ENCODE measurements around the gene ZMYND12.
"Not testable (repeated sequence)": the region's sequence is repeated elsewhere in the genome, so short reads cannot be mapped to it uniquely, and the experiment has no call there.

Gene ZMYND12, protein sequence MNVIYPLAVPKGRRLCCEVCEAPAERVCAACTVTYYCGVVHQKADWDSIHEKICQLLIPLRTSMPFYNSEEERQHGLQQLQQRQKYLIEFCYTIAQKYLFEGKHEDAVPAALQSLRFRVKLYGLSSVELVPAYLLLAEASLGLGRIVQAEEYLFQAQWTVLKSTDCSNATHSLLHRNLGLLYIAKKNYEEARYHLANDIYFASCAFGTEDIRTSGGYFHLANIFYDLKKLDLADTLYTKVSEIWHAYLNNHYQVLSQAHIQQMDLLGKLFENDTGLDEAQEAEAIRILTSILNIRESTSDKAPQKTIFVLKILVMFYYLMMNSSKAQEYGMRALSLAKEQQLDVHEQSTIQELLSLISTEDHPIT

DNA sequence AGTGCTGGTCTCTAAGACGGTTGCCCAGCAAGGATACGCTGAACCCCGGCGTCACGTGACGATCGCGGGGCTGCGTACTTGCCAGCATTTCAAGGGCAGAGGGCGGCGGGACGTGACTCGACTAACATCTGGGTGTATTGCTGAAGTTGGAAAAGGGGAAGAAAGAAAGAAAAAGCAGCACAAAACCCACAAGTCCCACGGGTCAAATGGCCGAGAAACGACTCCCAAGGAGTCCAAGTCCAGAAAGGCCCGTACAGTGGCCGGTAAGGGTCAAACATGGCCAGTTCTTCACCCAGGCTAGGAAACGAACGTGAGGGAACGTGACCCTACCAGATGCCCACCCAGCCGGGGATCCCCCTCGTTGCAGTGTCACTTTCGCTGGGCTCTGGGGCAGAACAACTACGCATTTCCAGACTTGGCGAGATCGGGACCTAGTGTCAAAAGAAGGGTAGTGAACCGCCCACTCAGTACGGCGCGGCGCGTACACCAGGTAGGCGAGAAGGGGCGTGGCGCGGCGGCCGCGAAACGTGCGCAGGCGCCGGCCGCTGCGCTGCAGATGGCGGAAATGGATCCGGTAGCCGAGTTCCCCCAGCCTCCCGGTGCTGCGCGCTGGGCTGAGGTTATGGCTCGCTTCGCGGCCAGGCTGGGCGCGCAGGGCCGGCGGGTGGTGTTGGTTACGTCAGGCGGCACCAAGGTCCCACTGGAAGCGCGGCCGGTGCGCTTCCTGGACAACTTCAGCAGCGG, at the start of gene ZMYND12, which contains the start of gene PPCS:
Gene ZMYND12 (minus strand): TSS at position 13 of the 744 bp plus-strand sequence. CDS start 25 bp downstream, outside the sequence.
Gene PPCS (plus strand): TSS at position 534 of the 744 bp plus-strand sequence. CDS start 23 bp downstream, at position 557.
- peak; percentile 86 for DNase-seq

DNA sequence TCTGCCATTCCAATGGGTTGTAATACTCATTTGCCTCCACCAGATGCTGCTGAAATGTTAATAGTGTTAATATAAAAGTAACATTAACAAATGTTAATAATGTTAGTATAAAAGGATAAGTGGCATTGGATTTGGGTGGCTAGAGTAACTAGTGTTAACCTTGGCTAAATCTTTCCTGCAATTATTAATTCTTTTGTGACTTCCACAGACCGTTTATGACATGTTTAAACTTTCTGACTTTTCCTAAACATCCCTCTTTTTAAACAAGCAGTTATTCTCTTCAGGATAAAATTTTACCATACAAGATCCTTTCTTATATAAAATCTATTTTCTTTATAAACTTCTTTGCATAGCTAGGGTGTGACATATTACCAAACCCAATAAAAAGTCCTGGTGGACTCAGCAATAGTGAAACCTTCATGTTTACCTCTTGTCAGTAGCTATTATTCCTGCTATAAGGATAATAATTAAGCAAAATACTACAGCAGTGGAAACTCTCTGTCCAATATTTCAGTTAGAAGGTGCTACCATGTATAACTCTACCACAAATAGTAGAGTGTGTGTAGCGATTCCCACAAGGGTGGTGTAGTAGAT, 48.8 kb upstream of the ZMYND12 start:
- no peak for DNase-seq

DNA sequence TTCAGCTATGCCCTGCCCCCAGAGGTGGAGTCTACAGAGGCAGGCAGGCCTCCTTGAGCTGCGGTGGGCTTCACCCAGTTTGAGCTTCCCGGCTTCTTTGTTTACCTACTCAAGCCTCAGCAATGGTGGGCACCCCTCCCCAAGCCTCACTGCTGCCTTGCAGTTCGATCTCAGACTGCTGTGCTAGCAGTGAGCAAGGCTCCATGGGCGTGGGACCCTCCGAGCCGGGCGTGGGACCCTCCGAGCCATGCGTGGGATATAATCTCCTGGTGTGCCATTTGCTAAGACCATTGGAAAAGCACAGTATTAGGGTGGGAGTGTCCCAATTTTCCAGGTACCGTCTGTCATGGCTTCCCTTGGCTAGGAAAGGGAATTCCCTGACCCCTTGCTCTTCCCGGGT, 46.2 kb upstream of the ZMYND12 start:
- not testable (repeated sequence) for DNase-seq

DNA sequence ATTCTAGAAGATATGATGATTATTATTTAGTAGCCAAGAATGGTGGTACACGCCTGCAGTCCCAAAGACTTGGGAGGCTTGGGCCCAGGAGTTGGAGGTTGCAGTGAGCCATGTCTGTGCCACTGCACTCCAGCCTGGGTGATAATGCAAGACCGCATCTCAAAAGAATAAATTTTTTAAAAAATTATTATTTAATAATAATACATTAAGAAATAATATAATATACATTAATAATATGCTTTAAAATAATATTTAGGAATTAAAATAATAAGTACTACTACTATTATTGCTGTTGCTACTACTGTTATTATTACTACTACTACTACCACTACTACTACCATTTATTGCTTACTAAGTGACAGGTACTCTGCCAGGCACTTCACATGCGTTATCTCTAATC, 34.4 kb upstream of the ZMYND12 start:
- no peak for DNase-seq

DNA sequence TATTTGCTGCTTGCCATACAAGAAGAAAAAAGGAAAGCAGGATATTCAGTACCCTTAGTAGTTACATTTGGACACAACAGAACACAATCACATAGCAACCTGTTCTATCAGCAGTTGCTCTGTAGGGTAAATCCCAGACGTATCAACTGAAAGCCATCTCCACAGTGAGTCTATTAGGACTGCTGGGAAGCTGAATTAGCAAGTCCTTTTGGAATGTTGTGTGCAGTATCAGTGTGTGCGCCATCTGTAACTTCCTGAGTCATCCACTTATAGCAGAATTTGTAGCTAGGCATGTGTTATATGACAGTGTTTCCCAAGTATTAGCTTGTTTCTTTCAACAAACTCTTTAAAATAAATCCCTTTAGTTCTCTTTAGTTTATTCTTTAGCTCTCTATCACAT, 28.6 kb upstream of the ZMYND12 start:
- DNase-seq, result peak; percentile 89

DNA sequence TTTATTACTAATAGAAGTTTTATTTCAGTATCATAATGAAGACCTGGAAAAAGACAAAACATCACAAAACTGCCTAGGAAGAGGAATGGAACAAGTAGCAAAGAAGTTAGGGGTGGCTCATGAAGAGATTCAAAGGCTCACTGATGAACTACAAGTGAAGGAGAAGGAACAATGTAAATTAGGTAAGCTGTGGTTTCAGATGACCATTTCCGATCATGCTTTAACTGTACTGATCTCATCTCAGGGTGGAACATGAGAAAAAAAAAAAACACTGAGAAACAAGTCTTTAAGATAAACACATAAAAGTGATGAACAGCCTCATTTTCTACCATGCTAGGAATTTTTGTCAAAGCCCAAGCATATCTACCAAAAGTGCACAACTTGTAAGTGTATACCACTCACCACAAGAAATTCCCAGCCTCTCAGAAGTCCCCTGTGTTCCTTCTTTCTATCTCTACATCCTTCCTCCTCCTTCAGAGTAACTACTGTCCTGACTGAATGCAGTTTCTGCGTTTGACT, 26.9 kb upstream of the ZMYND12 start:
- no peak for DNase-seq

DNA sequence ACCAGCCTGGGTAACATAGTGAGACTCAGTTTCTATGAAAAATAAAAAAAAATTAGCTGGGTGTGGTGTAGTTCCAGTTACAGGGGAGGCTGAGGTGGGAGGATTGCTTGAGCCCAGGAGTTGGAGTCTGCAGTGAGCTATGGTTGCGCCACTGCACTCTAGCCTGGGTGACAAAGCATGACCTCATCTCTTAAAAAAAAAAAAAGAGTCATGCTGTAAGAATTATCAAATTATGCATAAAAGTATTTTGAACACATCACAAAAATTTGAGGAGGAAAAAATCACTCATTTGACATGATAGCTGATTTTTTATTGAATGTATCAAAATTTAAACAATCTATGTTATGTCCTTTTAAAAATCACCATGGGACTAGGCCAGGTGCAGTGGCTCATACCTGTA, 25.1 kb upstream of the ZMYND12 start:
- DNase-seq, result no peak

DNA sequence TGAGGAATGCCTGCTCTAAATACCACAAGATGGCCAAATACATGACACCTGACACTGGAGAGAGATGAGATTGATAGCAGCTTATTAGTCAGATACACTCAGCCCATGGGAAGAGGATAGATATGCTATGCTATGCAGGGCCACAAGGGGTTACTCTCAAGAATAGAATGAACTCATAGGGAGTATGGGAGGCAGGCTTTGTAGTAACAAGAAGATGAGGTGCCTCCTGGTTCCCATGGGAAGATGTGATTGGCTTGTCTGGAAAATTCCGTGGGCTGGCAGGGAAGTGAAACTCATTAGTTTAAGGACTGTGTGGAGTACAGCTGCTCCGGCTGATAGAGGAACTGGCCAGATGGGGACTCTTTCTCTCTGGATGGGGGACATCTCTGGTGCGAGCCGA, 23.8 kb upstream of the ZMYND12 start:
- peak; percentile 14 for DNase-seq

DNA sequence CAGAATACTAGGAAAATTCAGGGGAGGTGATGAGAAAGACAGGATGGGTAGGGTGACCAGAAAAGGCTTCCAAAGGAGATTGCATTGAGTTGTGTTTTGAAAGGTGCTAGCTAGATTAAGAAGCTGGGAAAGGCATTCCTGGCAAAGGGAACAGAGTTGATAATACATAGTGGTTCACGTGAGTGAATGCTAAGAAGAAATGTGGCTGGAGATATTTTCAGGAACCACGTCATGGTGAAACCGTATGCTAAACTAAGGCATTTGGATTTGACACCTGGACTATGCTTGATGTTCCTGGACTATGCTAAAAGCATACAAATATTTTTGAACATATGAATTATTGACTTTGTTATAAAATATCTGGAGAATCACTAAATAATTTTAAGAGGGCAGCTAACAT, 22.0 kb upstream of the ZMYND12 start:
- DNase-seq, result no peak

DNA sequence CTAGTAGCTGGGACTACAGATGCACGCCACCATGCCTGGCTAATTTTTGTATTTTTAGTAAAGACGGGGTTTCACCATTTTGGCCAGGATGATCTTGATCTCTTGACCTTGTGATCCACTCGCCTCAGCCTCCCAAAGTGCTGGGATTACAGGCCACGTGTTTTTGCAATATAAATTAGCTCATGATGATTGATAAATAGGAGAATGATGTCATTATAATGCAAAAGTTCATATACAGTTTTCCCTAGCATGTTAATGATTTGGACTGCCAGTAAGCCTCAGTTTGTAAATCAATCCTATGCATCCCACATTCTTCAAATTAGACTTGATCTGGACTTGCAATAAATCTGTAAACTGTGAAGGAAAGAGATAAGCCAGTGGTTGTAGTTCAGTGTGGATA, 21.5 kb upstream of the ZMYND12 start:
- DNase-seq, result not testable (repeated sequence)

DNA sequence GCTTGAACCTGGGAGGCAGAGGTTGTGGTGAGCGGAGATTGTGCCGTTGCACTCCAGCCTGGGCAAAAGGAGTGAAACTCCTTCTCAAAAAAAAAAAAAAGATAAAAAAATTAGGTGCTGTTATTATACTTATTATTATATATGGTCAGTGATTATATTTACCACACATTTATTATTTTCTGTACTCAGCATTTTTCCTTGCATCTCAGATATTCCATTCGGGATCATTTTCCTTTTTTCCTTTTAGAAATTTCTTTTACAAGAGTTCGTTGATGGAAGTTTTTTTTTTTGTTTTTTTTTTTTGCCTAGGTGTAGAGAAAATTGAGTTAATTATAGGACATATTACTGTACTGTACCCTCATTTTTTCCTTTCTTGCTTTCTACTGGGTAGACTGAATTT, 20.8 kb upstream of the ZMYND12 start:
- no peak for DNase-seq

DNA sequence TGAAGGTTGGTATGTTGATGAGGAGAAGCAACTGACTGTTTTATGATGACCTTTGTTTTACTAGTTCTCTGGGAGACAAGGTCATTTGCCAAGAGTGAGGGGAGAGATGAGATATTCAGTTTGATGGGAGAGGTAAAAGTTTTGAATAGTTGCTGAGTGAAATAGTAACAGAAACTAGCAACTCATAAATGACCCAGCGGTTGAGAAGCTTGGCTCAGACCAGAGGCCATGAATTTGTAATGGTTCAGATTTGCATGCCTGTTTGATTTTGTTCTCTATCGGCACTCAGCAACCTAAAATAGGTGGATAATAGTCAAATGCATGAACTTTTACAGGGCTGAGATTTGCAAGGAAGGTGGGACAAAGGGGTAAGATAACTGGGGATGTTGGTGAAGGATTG, 13.9 kb upstream of the ZMYND12 start:
- DNase-seq, result no peak

DNA sequence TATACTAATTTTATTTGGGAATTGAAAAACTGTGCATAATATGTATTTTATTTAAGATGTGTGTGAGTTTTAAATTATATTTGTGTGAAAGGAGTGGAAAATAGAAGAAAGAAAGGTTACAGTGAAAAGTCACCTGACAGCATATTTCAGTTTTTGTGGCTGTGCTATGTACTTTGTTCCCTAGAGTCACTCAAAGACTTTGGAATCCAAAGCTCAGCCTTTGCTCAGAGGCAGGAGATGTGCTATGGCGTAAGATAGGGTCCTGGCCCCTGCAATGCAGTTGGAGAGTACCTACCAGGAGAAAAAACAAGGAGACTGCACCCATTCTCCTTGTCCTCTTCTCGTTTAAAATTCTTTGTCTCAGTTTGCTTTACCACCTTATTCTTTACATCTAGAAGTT, 10.2 kb upstream of the ZMYND12 start:
- no peak for DNase-seq

DNA sequence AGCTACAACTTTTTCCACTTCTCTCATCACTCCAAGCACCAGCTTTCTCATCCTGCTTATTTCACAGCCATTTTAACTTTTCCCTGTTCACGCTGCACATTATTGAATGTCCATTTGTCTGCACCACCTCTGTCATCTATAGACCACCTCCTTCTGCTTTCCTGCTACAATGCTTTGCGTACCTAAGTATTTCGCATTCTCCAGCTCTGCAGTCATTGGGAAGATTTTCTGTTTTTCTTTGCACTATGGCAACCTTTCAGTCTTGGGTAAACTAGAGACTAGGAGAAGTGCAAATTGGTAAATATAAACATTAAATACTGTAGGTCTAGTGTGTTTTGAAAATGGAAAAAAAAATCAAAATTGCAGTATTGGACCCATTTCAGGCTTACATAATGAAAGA, 8.1 kb upstream of the ZMYND12 start:
- DNase-seq, result no peak

DNA sequence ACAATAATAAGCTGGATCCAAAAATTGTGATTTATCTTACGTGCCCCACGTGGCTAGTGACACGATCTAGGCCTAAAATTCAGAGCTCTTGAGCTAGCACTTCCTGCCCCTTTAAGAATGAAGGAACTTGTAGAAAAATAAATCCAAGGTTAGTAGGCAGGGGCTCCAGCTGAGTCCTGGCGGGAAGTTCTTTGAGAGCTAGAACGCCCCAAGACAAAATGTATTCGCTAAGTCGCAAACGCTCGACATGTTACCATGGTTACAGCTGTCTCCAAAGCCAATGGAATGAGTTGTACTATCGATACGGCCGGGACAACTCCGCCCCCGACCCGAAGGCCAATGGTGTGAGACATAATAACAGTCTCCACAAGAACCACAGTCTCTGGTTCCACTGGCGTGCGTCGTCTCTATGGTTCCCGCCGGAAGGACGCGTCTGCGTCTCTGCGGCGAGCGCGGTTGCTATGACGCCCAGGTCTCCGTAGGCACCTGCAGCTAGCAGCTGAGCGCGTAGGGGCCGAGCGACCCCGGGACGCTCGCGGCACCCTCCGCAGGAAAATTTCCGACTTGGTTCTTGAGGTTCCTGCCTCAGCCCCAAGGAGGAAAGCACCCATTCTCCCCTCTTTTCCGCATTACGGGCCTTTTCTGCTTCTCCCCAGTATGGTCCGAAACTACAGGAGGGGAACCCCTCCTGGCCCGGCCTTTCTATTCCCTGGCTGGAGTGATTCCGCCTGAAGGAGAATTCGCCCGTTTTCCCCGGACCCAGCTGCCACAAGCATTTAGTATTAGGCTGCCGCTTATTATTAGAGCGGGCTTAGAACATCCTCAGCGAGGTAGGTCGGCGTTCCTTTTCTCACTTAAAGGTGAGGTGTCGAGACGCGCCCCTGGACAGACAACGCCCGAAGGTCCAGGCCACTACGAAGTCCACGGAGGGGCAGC, 7.3 kb upstream of the ZMYND12 start, which contains the start of gene CCDC30:
Gene CCDC30 (plus strand): TSS at position 459 of the 936 bp plus-strand sequence. CDS start 17,266 bp downstream, outside the sequence.
- peak; percentile 98 for DNase-seq

DNA sequence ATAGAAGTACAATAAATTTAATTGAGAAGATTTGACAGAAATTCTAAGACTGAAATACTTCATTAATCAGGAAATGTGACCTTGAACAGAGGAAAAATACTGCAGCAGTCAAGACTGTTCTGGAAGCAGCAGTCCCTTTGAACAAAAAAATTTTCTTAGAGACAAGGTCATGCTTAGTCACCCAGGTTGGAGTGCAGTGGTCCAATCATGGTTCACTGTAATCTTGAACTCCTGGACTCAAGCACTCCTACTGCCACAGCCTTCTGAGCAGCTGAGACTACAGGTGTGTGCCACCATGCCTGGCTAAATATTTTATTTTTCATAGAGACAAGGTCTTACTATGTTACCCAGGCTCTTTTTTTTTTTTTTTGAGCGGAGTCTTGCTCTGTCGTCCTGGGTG, 5.4 kb upstream of the ZMYND12 start:
- DNase-seq, result no peak

DNA sequence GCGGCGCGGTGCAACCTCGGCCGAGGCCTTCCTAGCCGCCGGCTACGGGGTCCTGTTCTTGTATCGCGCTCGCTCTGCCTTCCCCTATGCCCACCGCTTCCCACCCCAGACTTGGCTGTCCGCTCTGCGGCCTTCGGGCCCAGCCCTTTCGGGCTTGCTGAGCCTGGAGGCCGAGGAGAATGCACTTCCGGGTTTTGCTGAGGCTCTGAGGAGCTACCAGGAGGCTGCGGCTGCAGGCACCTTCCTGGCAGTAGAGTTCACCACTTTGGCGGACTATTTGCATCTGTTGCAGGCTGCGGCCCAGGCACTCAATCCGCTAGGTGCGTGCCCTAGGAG, 900 bp upstream of the ZMYND12 start:
- DNase-seq, result peak; percentile 56

DNA sequence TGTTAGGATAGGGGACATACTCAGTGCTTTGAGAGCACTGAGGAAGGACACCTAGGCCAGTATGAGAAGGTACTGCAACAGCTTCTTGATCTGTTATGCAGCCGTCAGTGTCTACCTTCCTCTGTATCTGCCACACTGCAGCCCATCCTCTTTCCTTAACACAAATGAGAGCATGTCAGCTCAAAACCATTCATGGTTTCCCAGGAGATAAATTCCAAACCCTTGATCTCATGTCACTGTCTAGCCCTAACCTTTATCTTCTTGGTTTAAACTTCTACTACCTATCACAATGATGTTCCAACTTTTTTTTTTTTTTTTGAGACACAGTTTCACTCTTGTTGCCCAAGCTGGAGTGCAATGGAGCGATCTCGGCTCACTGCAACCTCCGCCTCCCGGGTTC, 1.4 kb downstream of the ZMYND12 start:
- DNase-seq, result no peak

DNA sequence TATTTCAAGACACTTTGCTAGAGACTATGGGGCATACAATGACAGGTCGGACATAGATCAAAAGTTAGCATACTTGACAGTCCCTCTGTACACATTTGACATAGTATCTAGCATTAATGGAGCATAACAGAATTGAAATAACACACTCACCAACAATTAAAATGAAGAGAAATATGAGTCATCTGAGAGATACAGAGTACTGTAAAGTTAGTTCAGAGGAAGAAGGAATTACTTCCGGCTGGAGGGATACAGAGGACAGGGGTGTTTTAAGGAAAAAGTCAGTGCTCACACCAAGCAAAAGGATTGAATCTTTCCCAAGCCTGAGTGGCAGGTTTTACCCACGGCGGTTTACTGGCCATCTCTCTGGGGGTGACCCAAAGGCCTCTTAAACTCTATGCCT, 2.4 kb downstream of the ZMYND12 start:
- no peak for DNase-seq

DNA sequence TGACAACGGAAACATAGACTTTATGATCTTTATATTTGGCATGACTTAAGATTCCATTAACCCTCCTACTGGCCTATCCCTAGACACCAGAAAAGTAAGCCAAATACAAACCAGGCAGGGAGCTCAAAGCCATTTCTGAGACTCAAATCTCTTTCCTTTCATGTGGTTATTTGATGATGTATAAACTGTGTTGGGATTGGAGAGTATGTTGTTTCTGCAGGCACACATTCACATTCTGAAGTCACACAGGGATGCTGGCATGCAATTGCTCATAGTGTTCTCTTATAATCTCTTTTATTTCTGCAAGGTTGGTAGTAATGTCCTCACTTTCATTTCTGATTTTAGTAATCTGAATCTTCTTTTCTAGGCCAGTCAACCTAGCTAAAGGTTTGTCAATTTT, 5.8 kb downstream of the ZMYND12 start:
- DNase-seq, result no peak

DNA sequence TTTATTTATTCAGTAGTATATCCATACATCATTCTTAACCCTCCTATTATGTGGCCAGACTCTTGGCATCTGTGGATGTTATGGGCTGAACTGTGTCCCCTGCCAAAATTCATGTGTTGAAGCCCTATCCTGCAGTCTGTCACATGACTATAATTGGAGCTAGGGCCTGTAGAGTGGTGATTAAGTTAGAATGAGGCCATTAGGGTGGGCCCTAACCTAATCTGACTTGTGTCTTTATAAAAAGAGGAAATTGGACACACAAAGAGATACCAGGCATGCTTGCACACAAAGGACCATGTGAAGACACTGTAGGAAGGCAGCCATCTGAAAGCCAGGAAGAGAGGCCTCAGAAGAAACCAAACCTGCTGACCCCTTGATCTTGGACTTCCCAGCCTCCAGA, 6.6 kb downstream of the ZMYND12 start:
- DNase-seq, result no peak

DNA sequence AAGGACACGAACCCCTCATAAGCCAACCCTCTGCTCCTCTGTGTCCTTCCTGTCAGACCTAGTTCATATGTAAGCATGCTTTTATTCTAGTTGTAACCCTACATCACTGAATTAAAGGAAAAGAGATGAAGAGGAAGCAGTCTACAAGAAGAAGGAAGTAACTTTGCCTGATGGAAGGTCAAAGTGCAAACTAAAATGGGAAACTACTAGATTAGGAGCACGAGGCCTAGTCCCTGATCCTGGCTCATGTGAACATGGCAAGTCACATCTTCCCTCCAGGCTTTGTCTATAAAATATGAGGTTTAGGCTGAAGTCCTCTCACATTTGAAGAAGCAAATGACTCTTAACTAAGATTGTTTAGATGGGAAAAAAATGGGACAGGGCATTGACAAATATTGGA, 13.2 kb downstream of the ZMYND12 start:
- no peak for DNase-seq

All from fibroblast of skin of right quadriceps (primary cell).